Stimulated activated CD4-positive, alpha-beta T cell treated with anti-CD3 and anti-CD28 coated beads, Interleukin-2, amount 100 ng/mL, for 48 hours (primary cell): Measurements from ENCODE around the gene FAM110A.
"Not testable (repeated sequence)": the region's sequence is repeated elsewhere in the genome, so short reads cannot be mapped to it uniquely, and the experiment has no call there.

ENCODE experiments used
- DNase-seq, 2 donors: peaks; one replicate each; pipeline ENCODE4 v3.0.0-alpha.2; 2020

Gene FAM110A

GRCh38 chr20:845226-845868, 11.8 kb downstream of the FAM110A start:
- DNase-seq, result no peak

GRCh38 chr20:845941-846893, 12.7 kb downstream of the FAM110A start:
- no peak for DNase-seq

GRCh38 chr20:846894-847278, 13.4 kb downstream of the FAM110A start:
- DNase-seq, result peak in 1 of 2 donors; percentile 31

GRCh38 chr20:848193-848592, 14.7 kb downstream of the FAM110A start:
- no peak for DNase-seq

- not testable (repeated sequence) for DNase-seq
Observed at GRCh38 chr20:848731-849130, 15.2 kb downstream of the FAM110A start.

GRCh38 chr20:853406-853996, 20.0 kb downstream of the FAM110A start:
- DNase-seq, result no peak

- no peak for DNase-seq
Observed at GRCh38 chr20:854601-855000, 21.1 kb downstream of the FAM110A start.

- DNase-seq, result no peak
Observed at GRCh38 chr20:855466-856360, 22.2 kb downstream of the FAM110A start.

- DNase-seq, result peak in 1 of 2 donors; percentile 37
Observed at GRCh38 chr20:856361-856775, 22.9 kb downstream of the FAM110A start.

GRCh38 chr20:858011-858410, 24.5 kb downstream of the FAM110A start:
- DNase-seq, result no peak

- no peak for DNase-seq
Observed at GRCh38 chr20:859751-860231, 26.3 kb downstream of the FAM110A start.

GRCh38 chr20:860891-861290, 27.4 kb downstream of the FAM110A start:
- no peak for DNase-seq

GRCh38 chr20:865440-865839, 31.9 kb downstream of the FAM110A start:
- DNase-seq, result no peak

- DNase-seq, result no peak
Observed at GRCh38 chr20:868279-868678, 34.8 kb downstream of the FAM110A start.

GRCh38 chr20:869606-870005, 36.1 kb downstream of the FAM110A start:
- DNase-seq, result no peak

- DNase-seq, result no peak
Observed at GRCh38 chr20:870758-871157, 37.2 kb downstream of the FAM110A start.

- DNase-seq, result no peak
Observed at GRCh38 chr20:871436-871835, 37.9 kb downstream of the FAM110A start.

GRCh38 chr20:871948-872347, 38.4 kb downstream of the FAM110A start:
- DNase-seq, result no peak

- DNase-seq, result no peak
Observed at GRCh38 chr20:872855-873520, 39.5 kb downstream of the FAM110A start.

GRCh38 chr20:873875-874607, 40.5 kb downstream of the FAM110A start:
- no peak for DNase-seq

- no peak for DNase-seq
Observed at GRCh38 chr20:875115-875514, 41.6 kb downstream of the FAM110A start.
